ENCODE data around the gene SSR2.
A peak's percentile ranks its signal among the peaks of the same experiment; 100 is the strongest.

SSR2 gene

DNA sequence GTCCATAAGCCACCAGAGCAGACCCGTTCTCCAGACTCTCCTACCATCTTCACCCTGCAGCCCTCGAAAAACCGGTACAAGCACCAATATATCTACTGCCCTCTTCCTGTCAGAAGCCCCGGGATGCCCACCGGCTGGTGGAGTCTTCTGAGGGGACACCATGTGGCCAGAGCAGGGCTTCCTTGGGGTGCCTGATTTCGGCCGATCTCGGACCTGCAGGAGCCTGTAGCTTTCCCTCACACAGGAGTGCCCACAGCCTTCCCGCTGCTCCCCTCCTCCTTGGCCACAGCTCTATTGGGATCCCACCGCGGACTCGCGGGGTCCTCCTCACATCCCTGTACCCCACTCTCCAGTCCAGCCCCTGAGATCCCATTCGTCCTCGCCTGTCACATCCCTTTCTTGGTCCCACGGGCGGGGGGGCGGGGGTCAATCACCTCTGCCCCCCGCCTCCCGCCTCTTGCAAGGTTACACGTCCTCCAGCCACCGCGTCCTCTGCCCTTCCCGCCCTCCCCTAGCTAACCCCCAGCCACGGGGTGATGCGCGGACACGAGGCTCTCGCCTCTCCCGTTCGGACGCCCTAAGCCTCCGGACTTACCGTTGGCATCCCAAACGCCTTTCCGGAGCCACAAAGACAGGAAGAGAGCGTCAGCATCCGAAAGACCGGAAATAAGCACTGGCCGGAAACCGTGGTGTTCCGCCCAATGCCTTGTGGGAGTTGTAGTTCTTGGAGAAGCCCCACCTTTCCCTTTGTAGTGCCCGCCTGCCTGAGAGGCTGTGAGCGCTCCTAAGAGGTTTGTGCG lies at the start of gene SSR2:
Gene SSR2, minus strand, starts transcription at position 659 of the 800 bp plus-strand sequence. CDS start 784 bp downstream, outside the sequence.
- peak; percentile 94 for DNase-seq

DNA sequence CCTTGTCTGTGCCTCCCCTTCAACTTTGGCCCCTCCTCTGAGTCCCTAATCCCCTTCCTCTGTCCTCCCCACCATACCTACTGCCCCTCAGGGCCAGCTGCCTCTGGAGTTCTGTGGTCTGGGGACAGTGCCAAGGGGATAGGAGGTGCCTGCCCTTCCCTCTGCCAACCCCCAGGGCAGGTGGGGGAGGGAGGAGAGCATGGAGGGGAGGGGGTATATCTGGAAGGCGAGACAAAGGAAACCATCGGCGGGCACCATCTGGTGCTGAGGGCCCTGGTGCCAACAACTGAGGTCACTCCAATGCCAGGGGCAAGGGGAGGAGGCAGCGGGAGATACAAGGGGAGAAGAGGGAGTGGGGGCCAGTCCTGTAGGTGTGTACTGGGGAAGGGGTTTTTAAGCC lies 49.8 kb upstream of the SSR2 start:
- DNase-seq, result no peak

DNA sequence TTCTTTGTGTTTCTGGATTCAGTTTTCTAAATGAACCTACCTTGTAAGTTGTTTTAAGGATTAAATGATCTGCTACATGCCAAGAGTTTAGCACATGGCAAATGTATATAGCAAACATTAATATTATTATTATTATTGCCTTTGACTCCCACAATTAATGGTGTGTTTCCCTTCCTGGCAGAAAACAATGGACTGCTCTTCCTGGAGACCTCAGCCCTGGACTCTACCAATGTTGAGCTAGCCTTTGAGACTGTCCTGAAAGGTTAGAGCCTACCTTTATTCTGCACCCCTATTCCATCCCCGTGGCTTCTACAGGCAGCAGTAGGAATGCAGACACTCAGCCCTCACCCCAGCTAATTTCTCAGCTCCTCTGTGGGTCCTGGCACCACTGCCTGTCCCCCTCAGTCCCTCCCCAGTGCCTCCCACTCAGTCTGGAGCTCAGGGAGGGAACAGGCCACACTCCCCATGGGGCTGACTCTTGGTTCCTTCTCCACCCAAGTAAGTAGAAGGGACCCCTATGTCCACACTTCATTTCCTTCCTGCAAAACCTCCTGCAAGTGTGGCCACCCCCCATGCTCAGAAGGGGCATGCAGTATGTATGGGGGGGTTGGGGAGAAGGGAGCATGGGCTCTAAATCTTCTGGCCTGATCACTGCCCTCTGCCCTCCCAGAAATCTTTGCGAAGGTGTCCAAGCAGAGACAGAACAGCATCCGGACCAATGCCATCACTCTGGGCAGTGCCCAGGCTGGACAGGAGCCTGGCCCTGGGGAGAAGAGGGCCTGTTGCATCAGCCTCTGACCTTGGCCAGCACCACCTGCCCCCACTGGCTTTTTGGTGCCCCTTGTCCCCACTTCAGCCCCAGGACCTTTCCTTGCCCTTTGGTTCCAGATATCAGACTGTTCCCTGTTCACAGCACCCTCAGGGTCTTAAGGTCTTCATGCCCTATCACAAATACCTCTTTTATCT lies 49.0 kb upstream of the SSR2 start:
- DNase-seq, result no peak

DNA sequence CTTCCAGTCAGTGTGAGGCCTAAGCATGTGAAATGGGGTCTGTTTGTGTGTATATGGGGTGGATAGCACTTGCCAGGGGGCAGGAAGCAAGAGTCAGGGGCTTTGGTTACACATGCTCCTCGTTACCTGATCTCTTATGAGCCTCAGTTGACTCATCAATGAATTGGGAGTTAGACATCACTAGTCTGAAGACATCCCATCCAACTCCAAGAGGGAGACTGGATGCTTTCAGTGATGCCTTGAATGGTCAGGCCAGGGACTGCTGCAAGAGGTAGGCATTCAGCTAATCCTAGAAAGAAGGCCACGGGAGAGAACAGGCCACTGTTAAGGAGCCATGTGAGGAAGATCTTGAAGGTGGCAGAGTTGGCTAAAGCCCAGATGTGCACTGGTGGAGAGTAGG lies 46.5 kb upstream of the SSR2 start:
- no peak for DNase-seq

DNA sequence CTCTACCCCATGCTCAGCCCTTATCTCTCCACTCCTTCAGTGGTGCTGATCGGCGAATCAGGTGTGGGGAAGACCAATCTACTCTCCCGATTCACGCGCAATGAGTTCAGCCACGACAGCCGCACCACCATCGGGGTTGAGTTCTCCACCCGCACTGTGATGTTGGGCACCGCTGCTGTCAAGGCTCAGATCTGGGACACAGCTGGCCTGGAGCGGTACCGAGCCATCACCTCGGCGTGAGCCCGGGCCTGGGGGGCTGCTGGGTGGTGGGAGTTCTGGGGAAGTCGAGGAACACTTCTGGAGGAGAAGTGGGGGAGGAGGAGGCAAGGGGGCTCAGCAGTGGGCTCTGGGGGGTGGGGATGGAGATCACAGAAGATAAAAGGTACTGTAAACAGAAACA lies 45.1 kb upstream of the SSR2 start:
- DNase-seq, result no peak

DNA sequence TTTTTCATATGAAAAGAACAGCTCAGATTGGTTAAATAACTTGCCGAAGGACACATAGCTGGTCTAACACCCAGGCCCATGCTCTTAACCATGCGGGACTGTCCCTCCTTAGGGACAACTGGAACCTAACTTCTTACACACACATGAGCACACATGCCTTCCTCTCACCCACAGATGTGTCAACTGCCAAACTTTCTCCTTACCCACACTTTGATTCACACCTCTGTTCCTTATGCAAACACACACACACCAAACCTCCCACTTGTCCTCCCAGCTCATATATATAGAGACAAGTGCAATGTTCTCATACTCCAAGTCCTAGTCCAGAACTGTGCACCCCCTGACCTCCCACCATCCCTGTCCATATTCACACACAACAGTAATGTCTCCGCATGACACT lies 44.5 kb upstream of the SSR2 start:
- DNase-seq, result no peak

GRCh38 chr1:156064615-156065014 lies 43.9 kb upstream of the SSR2 start:
- no peak for DNase-seq

- DNase-seq, result no peak
Observed at GRCh38 chr1:156063997-156064285, 43.2 kb upstream of the SSR2 start.

- no peak for DNase-seq
Observed at GRCh38 chr1:156062189-156062588, 41.4 kb upstream of the SSR2 start.

- no peak for DNase-seq
Observed at GRCh38 chr1:156060937-156061636, 40.3 kb upstream of the SSR2 start, which contains the start of gene RAB25. TSS of gene RAB25 (plus strand) at chr1:156061160. CDS start at chr1:156061401, 241 bp downstream.

- DNase-seq, result no peak
Observed at GRCh38 chr1:156056326-156056849, 35.6 kb upstream of the SSR2 start.

- no peak for DNase-seq
Observed at GRCh38 chr1:156055281-156056048, 34.7 kb upstream of the SSR2 start.

DNA sequence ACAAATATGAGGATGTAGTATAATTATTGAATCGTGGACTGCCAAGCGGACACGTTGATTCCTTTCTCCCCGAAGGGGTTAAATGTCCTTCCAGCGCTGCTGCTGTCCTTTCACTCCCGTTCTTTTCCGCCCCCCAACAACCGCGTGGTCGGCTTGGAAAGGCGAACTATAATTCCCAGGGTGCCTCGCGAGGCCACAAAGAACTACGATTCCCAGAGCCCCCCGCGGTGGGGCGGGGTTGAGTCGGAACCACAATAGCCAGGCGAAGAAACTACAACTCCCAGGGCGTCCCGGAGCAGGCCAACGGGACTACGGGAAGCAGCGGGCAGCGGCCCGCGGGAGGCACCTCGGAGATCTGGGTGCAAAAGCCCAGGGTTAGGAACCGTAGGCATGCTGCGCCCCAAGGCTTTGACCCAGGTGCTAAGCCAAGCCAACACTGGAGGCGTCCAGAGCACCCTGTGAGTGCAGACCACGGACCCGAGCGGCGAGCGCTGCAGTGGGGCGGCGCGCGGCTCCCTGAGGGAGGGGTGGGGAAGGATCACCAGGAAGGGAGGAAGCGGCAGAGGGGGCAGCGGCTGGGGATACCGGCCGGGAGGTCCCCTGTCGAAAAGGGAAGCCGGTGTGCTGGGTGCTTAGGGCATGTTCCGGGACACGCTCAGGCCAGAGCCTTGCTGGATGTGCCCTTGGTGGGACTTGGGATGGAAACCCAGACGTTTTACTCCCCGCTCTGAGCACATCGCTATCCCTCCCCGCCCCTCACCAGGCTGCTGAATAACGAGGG lies 33.9 kb upstream of the SSR2 start, which contains the start of gene LAMTOR2:
Gene LAMTOR2, plus strand, starts transcription at position 283 of the 781 bp plus-strand sequence. Its CDS starts 108 bp downstream, at position 391.
- DNase-seq, result peak; percentile 99

DNA sequence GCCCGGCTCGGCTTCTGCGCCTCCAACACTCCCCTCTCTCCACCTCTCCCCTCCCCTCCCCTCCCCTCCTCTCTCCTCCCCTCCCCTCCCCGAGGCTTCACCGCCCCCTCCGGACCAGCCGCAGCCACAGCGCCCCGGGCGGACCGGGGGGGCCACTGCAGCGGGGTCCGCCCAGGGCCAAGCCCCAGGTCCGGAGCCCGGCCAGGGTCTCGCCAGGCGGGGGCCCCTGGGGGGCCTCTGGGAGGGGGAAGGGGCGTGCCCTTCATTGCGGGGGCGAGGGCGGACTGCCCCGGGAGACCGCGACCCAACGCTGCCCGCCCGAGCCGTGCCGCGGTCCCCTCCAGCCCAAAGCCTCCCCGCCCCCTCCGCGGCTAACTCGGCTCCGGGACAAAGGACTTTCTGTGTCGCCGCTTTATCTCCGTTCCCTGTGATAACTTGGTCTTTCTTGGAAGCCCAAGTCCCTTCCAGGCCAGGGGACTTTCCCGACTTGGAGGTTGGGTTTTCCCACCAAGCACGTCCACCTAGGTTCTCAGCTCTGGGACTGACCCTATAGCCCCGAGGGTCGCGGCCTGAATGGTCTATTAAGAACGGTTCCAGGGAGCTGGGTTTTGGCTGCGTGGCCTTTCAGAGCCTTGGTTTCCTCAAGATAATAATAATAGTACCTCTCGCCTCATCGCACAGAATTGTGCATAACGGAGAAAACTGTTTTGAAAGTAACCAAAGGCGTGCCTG lies 33.2 kb upstream of the SSR2 start, which contains the start of gene UBQLN4:
Gene UBQLN4, minus strand, starts transcription at position 31 of the 732 bp plus-strand sequence. CDS start 97 bp downstream, outside the sequence.
- peak; percentile 91 for DNase-seq

DNA sequence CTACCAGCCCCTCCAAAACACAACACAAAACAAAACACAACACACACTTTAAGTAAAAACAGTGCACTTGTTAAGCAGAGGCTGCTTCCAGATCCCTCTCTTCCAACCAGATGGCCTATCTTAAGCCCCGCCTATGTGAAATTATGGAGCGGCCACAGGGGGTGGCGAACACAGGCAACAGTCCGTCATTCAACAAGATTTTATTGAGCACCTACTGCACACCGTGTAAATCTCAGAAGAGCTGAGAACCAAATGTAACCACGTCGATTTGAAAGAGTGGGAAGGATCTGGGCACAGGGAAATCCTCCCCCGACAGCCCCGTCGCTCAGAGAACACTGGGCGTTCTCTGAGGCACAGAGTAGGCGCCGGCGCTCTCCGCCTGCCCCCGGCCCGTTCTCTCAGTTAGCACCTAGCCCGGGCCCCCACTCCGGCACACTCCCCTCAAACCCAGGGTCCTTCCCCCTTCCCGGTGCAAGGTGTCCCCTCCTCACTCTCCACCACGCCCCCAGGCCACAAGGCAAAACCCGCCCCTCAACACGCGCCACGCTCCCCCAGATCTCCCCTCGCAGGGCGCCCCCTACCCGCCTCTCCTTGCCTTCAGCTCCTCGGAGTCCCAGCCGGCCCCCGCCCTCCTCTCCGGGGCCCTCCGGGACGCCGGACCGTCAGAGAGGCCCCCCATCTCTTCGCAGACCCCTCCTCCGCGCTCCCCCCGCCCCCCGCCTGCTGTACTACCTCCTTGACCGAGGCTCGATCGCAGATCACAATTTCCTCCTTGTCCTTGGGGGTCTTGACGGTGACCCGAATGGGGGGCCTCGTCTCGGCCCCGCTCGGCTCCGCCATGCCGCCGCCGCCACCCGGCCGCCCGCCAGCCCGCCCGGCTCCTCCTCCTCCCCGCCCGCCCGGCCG lies 32.4 kb upstream of the SSR2 start:
- no peak for DNase-seq

DNA sequence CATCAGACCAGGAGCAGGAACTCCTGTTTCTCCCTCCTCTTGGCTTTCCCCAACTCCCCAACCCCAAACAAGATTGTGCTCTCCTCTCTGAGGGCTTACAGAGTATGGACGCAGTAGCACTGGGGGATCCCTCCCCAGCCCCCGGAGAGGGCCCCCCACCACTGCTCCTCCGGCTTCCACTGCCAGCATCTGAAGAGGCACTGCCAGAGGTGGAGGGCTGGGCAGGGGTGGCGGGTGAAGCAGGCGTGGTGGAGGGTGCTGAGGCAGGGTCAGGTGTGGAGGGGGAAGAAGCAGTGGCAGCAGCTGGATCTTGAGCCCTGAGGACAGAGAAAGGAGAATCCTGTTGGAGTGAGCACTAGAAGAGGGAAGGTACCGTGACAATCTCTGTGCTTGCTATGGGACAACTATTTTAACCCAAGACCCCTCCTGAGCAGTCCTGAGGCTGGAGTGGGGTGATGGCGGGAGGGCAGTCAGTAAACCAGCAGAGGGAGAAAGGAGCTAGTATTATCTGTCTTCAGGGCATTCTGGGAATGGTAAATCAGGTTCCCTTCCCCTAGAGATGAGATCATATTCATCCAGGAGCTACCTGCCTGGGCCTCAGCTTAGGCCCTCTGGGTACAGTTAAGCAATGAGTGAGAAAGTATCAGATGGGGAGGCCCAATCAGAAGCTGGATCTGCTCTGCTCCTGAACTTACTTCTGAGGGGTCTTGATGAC lies 30.4 kb upstream of the SSR2 start:
- DNase-seq, result no peak

DNA sequence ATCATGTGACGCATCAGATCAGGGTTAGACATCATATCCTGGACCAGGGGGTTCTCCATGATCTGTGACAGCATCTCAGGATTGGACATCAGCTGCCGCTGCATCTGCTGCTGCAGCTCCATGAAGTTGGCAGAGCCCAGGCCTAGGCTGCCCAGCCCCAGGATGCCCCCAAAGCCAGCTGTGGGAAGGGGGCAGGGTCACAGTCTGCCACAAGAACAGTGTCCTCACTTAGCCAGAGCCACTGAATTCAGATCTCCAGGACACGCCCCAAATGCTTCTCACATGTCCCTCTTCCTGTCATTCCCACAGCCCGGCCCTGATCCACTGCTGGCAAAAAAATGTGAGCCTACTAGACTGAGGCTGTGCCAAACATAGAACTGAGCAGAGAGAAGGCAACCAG lies 29.6 kb upstream of the SSR2 start:
- peak; percentile 38 for DNase-seq

- DNase-seq, result no peak
Observed at GRCh38 chr1:156048663-156049258, 28.0 kb upstream of the SSR2 start.
